HG02610 (cell line): ENCODE results near the gene PKD2L1.
"Not testable (repeated sequence)": the region's sequence is repeated elsewhere in the genome, so short reads cannot be mapped to it uniquely, and the experiment has no call there.

ENCODE experiments used
- ATAC-seq: cut with Tn5 transposase; IDR thresholded peaks from one replicate; pipeline ENCODE4 v1.9.1; 2021; ENCODE audit warnings: mild to moderate bottlenecking, moderate library complexity; ENCODE audit not compliant: unreplicated experiment

PKD2L1 gene

DNA sequence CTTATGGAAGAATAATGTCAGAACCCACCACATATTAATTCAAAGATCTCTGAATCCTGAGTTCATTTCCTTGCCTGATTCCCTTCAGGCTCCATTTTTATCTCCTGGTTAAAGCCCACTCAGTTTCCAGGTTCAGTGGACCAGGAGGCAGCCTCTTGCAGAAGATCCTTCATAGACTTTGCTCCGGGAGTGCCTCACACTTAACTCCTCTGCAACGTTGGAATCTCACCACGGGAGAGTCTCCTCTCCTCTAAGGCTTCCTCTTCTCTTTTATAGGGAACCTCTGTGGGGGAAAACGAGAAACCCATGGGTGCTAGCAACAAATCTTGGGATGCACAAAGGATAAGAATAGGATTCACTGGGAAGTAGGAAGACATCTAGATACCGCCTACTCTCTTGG, 41.8 kb downstream of the PKD2L1 start:
- no peak for ATAC-seq

DNA sequence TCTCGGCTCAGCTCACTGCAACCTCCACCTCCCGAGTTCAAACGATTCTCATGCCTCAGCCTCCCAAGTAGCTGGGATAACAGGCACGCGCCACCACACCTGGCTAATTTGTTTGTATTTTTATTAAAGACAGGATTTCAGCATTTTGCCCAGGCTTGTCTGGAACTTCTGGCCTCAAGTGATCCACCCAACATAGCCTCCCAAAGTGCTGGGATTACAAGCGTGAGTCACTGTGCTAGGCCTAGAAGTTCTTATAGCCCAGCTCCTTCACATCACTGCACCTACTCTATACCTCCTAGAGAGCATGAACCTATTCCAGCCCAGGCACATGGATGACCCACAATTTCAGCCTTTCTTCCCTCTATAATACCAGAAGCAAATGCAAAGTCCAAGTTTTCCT, 42.3 kb downstream of the PKD2L1 start:
- ATAC-seq: no peak

DNA sequence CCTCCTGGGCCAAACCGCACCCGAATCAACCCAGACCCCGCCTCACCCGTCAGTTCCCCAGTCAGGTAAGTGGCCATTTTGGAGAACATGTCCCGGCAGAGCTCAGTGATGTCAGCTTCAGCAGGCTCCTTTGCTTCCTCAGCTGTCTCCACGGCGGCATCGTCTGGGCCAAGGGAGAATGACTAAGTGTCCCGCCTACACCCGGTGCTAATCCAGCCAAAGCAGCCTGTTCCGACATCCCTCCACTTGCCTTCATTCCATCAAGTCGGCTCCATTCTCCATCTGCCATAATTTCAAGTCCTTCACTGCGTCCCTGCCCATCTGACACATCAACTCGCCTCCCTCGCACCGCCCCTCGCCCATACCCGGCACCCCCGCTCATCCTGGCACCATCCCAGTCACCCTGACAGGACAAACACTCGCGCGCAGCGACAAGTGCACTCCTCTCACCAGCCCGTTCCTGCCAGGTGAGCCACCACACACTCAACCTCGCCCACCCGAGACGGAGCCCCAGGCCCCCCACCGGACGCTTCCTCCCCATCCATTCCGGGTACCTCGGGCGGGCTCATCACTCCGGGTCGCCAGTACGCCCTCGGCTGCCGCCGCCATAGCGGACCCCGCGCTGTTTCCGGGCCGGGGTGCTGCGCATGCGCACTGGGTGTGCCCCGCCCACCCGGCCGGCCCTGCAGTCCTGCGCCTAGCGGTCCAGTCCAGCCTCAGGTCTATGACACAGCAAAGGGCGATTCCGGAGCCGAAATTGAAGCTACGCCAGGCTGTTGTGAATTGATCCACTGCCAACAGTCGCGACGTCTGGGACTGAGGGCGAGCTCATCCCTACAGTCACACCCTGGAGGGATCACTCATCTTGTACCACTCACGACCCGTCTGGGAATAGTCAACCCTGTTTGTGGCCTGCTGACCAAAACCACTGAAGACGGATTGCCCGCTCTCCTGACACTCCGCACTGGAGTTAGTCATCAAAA, 43.7 kb downstream of the PKD2L1 start, which contains the start of gene BLOC1S2:
BLOC1S2 (minus strand) TSS at position 630 of the 983 bp plus-strand sequence; CDS start at position 609, 21 bp downstream.
- peak; percentile 88 for ATAC-seq

DNA sequence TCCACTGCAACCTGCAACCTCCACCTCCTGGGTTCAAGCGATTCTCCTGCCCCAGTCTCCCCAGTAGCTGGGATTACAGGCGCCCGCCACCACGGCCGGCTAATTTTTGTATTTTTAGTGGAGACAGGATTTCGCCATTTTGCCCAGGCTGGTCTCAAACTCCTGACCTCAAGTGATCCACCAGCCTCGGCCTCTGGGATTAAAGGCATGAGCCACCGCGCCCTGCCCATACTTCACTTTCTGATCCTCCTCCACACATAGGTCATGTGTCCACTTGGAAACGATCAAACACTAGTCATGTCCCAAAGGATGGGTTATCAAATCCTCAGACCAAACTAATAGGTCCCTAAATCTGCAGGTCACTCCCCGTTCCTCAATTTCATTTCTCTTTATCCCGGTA, 44.7 kb downstream of the PKD2L1 start:
- not testable (repeated sequence) for ATAC-seq

DNA sequence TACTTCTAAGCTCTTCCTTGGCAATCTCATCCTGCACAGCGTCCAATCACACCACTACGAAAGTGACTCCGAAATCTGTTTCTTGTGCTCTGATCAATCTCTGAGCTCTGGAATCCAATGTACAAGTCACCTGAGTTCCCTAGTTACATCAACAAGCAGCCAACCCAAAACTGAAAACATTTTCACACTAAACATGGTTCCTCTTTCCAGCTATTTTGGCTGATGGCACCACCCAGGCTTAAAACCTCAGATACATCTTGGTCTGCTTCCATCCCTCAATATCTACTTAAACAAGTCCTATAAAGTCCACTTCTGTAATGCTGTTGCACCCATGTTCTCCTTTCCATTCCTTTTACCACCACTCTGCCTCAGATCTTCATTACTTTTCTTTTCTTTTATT, 47.1 kb downstream of the PKD2L1 start:
- ATAC-seq: no peak

DNA sequence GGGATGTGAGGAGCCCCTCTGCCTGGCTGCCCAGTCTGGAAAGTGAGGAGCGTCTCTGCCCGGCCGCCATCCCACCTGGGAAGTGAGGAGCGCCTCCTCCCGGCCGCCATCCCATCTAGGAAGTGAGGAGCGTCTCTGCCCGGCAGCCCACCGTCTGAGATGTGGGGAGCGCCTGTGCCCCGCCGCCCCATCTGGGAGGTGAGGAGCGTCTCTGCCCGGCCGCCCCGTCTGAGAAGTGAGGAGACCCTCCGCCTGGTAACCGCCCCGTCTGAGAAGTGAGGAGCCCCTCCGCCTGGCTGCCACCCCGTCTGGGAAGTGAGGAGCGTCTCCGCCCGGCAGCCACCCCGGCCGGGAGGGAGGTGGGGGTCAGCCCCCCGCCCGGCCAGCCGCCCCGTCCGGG, 53.1 kb downstream of the PKD2L1 start:
- not testable (repeated sequence) for ATAC-seq

DNA sequence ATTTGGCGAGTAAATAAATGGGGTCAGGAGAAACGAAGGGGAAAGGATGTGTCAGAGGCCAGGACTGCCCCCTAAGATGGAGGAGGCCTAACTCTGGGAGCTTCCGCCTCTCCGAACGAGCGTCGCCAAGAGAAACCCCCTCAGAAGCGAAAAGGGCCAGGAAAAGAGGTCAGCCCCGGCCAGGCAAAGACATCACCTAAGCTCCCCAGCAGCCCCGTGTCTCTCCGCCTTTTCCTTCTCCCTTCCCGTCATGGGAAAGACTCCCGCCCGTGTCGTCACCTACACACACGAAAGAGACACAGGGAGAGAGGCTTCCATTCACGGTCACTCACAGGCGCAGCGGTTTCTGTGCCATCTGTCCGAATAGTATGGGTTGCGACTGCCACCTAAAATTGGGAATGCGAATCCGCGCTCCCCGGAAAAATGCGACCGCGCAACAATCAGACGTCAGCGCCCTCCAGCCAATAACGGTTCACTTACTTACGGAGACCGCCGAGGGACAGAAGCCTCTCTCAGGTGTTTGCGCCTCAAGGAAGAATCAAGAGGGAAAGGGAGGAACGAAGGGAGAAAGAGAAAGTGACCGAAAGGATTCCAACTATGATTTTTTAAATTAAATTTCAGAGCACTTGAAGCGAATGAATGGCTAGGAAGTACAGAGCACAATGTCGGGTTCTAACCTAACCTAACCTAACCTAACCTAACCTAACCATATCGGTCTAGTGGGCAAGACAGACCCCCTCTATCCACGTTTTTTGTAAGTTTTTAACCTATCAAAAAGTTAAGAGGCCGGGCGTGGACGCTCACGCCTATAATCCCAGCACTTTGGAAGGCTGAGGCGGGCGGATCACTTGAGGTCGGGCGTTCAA, 62.6 kb downstream of the PKD2L1 start, which contains the start of gene CWF19L1:
CWF19L1 (minus strand) TSS at position 400 of the 866 bp plus-strand sequence; CDS start at position 355, 45 bp downstream.
- peak; percentile 68 for ATAC-seq

DNA sequence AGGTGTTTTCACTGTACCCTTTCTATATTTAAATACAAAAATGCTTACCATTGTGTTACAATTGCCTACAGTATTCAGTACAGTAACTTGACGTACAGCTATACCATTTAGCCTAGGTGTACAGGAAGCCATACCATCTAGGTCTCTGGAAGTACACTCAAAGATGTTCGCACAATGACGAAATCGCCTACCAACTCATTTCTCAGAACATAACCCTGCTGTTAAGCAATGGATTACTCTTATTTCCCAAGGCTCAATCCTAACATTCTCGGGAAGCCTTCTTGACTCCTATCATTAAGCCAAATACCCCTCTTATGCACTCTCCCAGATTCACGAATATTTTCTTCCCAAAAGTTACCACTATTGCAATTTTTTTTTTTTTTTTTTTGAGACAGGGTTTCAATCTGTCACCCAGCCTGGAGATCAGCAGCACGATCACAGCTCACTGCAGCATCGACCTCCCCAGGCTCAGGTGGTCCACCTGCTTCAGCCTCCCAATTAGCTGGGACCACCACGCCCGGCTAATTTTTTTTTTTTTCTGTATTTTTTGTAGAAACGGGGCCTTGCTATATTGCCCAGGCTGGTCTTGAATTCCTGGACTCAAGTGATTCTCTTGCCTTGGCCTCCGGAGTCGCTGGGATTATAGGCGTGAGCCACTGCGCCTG, 64.1 kb downstream of the PKD2L1 start:
- ATAC-seq: no peak

DNA sequence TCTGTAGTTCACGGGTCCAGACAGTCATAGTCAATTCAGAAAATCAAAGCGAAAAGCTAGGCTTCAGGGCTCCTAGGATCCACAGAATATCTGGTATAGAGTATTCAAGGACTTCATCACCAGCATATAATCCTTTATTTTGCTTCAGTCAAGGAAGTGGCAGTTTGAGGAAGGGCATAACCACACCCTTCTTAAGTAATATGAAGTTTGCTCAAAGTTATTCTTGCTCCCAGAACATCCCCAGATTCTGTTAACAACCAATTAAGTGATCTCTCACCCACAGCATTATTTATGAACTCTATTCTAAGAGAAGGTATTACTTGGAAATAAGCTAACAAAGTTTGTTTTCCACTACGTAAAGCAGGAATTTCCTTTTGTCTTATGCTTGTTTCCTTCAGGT, 75.8 kb downstream of the PKD2L1 start:
- no peak for ATAC-seq

DNA sequence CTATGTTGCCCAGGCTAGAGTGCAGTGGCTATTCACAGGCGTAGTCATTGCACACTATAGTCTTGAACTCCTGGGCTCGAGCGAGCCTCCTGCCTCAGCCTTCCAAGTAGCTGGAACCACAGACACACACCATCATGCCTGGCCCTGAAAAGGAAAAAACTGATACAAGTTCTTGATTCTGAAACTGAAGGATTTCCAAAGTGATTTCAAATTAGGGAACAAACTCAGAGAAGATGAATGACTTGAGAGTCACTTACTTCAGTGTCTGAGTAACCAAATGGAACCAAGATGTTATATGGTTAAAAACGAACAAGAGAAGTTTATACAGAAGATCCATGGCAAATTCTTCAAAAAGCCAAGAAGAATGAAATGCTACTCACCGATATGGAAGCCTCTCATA, 77.0 kb downstream of the PKD2L1 start:
- no peak for ATAC-seq

DNA sequence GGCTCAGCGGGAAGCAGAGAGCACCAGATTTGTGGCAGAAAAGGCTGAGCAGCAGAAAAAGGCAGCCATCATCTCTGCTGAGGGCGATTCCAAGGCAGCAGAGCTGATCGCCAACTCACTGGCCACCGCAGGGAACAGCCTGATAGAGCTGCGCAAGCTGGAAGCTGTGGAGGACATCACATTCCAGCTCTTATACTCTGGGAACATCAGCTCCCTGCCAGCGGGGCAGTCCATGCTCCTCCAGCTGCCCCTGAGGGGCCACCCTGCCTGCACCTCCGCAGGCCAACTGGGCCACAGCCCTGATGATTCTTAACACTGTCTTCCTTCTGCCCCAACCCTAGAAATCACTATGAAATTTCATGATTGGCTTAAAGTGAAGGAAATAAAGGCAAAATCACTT, 81.2 kb downstream of the PKD2L1 start:
- no peak for ATAC-seq

DNA sequence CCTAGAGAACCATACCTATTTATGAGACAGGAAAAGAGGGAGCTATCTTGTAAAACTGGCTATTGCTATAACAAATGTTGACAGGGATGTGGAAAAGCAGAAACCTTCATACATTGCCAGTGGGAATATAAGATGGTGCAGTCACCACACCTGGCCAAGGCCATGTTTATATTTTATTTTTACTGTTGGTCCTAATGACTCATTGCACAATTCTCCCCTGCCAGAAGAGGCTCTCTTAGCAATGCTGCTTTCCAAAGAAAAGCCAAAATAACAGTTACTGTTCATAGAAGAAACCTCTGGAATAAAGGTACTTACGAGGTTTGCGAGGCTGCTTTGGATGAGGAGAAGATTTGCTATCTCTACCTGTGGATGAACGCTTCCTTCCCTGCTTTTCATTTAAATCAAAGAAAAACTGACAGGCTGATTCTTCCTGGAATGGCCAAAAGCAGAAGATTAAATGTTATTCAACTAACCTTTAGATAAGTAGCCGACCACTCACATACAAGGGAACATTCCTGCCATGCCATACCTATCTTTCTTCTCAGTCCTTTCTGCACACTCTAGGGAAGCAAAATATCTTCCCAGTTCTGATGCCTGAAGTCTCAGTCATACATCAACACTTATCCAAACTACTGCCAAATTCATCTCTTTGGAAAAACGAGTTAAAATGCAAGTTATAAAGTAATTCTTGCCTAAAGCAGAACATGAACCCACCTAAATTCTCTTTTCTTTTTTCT, 84.4 kb downstream of the PKD2L1 start:
- ATAC-seq: no peak

DNA sequence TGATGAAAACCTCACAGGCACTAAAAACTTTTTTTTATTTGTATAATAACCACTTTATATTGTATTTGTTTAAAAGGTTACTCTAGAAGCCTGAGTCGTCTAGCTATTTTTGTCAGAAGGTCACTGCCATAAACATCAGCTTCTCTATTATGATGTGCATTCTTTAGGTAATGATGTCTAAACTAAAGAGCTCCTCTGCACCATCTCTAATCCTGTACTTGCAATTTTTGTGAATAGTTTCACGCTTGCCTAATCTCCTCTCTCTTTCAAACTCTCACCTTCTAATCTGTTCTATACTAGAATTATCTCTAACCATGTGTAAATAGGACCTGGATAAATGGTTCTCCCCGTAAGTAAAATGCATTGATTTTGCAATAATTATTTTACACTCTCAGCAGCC, 90.2 kb downstream of the PKD2L1 start:
- no peak for ATAC-seq

DNA sequence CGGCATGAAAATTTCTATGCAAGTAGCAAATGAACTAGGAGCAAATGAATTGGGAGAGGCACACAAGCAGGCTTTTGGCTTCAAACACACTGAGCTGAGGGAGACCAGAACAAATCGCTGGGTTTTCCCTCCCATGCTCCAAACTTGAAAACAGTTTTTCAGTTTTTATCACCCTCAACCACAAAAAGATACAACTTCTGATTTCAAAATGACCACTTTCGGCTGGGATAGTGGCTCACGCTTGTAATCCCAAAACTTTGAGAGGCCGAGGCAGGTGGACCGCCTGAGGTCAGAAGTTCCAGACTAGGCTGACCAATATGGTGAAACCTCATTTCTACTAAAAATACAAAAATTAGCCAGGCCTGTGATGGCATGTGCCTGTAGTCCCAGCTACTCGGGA, 91.6 kb downstream of the PKD2L1 start:
- ATAC-seq: peak; percentile 61
